HFF-Myc (cell line): ENCODE results near the gene OSGIN1.
A peak's percentile ranks its signal among the peaks of the same experiment; 100 is the strongest.

Source experiments
- DNase-seq: peaks from one replicate; pipeline ENCODE4 v3.0.0-alpha.2; 2011; ENCODE audit warnings: low read depth; ENCODE audit errors: extremely low read depth
- H3K4me3 ChIP-seq: replicated peaks from 2 replicates; pipeline ENCODE4 v1.5.1; 2011; ENCODE audit warnings: low read depth, mild to moderate bottlenecking, control low read depth, low read length
- CTCF ChIP-seq: IDR thresholded peaks from 2 replicates; pipeline ENCODE4 v1.5.1; 2012; ENCODE audit warnings: mild to moderate bottlenecking, low read depth, low read length, control low read depth; ENCODE audit errors: missing control alignments

The OSGIN1 gene

GRCh38 chr16:84003038-84003437, 50.0 kb downstream of the OSGIN1 start:
- DNase-seq: no peak
- TF ChIP-seq CTCF: no peak
- no peak overlapping the region for H3K4me3 ChIP-seq

- no peak for DNase-seq
- TF ChIP-seq CTCF: no peak
- H3K4me3 ChIP-seq: no peak overlapping the region
Measured at GRCh38 chr16:84004442-84004841, 51.4 kb downstream of the OSGIN1 start.

- no peak overlapping the region for H3K4me3 ChIP-seq
- TF ChIP-seq CTCF: no peak
- no peak for DNase-seq
Measured at GRCh38 chr16:84005391-84005790, 52.4 kb downstream of the OSGIN1 start.

GRCh38 chr16:84007520-84007919, 54.5 kb downstream of the OSGIN1 start:
- no peak overlapping the region for H3K4me3 ChIP-seq
- DNase-seq: no peak
- no peak for TF ChIP-seq CTCF

- no peak for DNase-seq
- no peak overlapping the region for H3K4me3 ChIP-seq
- TF ChIP-seq CTCF: no peak
Measured at GRCh38 chr16:84007965-84008364, 54.9 kb downstream of the OSGIN1 start.

- DNase-seq: no peak
- H3K4me3 ChIP-seq: no peak overlapping the region
- TF ChIP-seq CTCF: no peak
Measured at GRCh38 chr16:84009282-84009681, 56.2 kb downstream of the OSGIN1 start.

GRCh38 chr16:84013787-84014569, 60.9 kb downstream of the OSGIN1 start:
- no peak overlapping the region for H3K4me3 ChIP-seq
- TF ChIP-seq CTCF: no peak
- DNase-seq: peak; percentile 45
